Astrocyte of the cerebellum (primary cell): Measurements from ENCODE around the gene PRKAB2.

Source experiments
- DNase-seq: peaks from one replicate; pipeline ENCODE4 v3.0.0-alpha.2; 2011; ENCODE audit warnings: low read depth
- H3K4me3 ChIP-seq: 2 replicates; pipeline ENCODE4 v1.5.1; 2011; ENCODE audit warnings: mild to moderate bottlenecking, low read depth, low read length, moderate library complexity
- CTCF ChIP-seq: IDR thresholded peaks from 2 replicates; pipeline ENCODE4 v1.5.1; 2012; ENCODE audit warnings: low read length, low read depth, moderate library complexity, mild to moderate bottlenecking; ENCODE audit errors: missing control alignments
- in situ Hi-C: cut with HindIII; loops from 2 replicates; pipeline ENCODE4 v1.10.0; 2017; ENCODE audit warnings: low sequenced_read_pairs

PRKAB2 gene

GRCh38 chr1:147185432-147185831 is 13.2 kb upstream of the PRKAB2 start:
- H3K4me3 ChIP-seq: no peak overlapping the region
- in situ Hi-C loops: no loop called here

GRCh38 chr1:147177611-147178380 is 5.5 kb upstream of the PRKAB2 start:
- peak overlapping the region; percentile 13 for H3K4me3 ChIP-seq
- in situ Hi-C loops: no loop called here
- no peak for TF ChIP-seq CTCF
- DNase-seq: peak; percentile 16

More at GRCh38 chr1:147185432-147185831, 13.2 kb upstream of the PRKAB2 start:
- TF ChIP-seq CTCF: no peak
- DNase-seq: no peak

GRCh38 chr1:147171399-147172167 is 687 bp downstream of the PRKAB2 start:
- H3K4me3 ChIP-seq: peak overlapping the region; percentile 94
- in situ Hi-C loops: no loop called here
- no peak for TF ChIP-seq CTCF
- DNase-seq: no peak

GRCh38 chr1:147169840-147170674 is 2.2 kb downstream of the PRKAB2 start:
- peak overlapping the region; percentile 94 for H3K4me3 ChIP-seq
- TF ChIP-seq CTCF: no peak
- in situ Hi-C loops: no loop called here
- no peak for DNase-seq

GRCh38 chr1:147169171-147169570 is 3.1 kb downstream of the PRKAB2 start:
- TF ChIP-seq CTCF: no peak
- in situ Hi-C loops: no loop called here

GRCh38 chr1:147168626-147169058 is 3.6 kb downstream of the PRKAB2 start:
- H3K4me3 ChIP-seq: no peak overlapping the region
- in situ Hi-C loops: no loop called here
- no peak for TF ChIP-seq CTCF
- peak; percentile 13 for DNase-seq

More at GRCh38 chr1:147169171-147169570, 3.1 kb downstream of the PRKAB2 start:
- no peak overlapping the region for H3K4me3 ChIP-seq
- no peak for DNase-seq
